K562 (cell line): ENCODE results near the gene DLGAP1. TPM values are rescaled to one million over a fixed set of nuclear protein-coding genes. Genes with fewer than 3 reads are reported as not detected.

Source experiments
- ATAC-seq: fragments of 200-7000 bp; cut with Tn5 transposase; 3 replicates; pipeline ENCODE4 v1.9.1; 2020; ENCODE audit warnings: moderate library complexity
- BruUV-seq: library from RNA; stranded (reverse); fragments of 400-500 nt; replicated peaks from 2 replicates; lab custom pipeline; 2021; lab: Mats Ljungman, UMichigan
- CTCF ChIA-PET: fragments of 300-600 bp; formaldehyde crosslinking; extraction: SDS; loops from one replicate; lab custom pipeline; 2021; ENCODE audit warnings: low intra/inter-chr PET ratio; lab: Yijun Ruan, JAX
- POLR2A ChIA-PET: fragments of 300-600, 350-650 bp; sonication (Branson Sonifier 250); formaldehyde crosslinking; extraction: SDS; loops from one replicate; lab custom pipeline; 2021; ENCODE audit warnings: antibody characterized with exemption, inconsistent platforms; lab: Yijun Ruan, JAX
- DNase-seq, 4 experiments: peaks; one replicate each; pipeline versions ENCODE4 v3.0.0 to v3.0.0-alpha.2; 2011 to 2018; ENCODE audit warnings: low spot score in 3 of 4, mixed read lengths in 3 of 4; ENCODE audit errors: extremely low read depth in 1 of 4
- FAIRE-seq: peaks from 2 replicates; lab custom pipeline; 2011; peaks lifted over from hg19 to GRCh38; lab: Jason Lieb, UNC
- H2AFZ ChIP-seq: 2 replicates; pipeline ENCODE4 v1.6.0; 2011; ENCODE audit warnings: low read depth, low read length, control low read depth, inconsistent platforms
- H3K27ac ChIP-seq: fragments of 200-600 bp; 3 replicates; pipeline ENCODE4 v1.8.0; 2011; ENCODE audit warnings: low read depth, mild to moderate bottlenecking, control low read depth, inconsistent platforms, low read length, moderate library complexity, mixed read lengths; ENCODE audit errors: extremely low read depth
- H3K27me3 ChIP-seq, 2 experiments: fragments of 300-600 bp in 1 of 2; 2 replicates in 1 of 2; 3 replicates in 1 of 2; pipeline versions ENCODE4 v1.6.0 to v1.8.0; 2011; ENCODE audit warnings: inconsistent platforms in 2 of 2, low read length in 2 of 2, mild to moderate bottlenecking in 1 of 2, mixed read lengths in 1 of 2, moderate library complexity in 1 of 2; ENCODE audit not compliant: control insufficient read depth in 2 of 2, insufficient read depth in 2 of 2
- H3K36me3 ChIP-seq: fragments of 300-600 bp; 3 replicates; pipeline ENCODE4 v1.8.0; 2011; ENCODE audit warnings: mild to moderate bottlenecking, low read length, inconsistent platforms; ENCODE audit not compliant: control insufficient read depth, insufficient read depth
- H3K4me1 ChIP-seq, 2 experiments: fragments of 200-600 bp in 1 of 2; replicated peaks in 1 of 2; 2 replicates in 1 of 2; 3 replicates in 1 of 2; pipeline versions ENCODE4 v1.5.1 to v1.8.0; 2011; ENCODE audit warnings: inconsistent platforms in 2 of 2, low read length in 2 of 2, mild to moderate bottlenecking in 1 of 2, mixed read lengths in 1 of 2, moderate library complexity in 1 of 2; ENCODE audit not compliant: control insufficient read depth in 2 of 2, insufficient read depth in 2 of 2
- H3K4me2 ChIP-seq: 2 replicates; pipeline ENCODE4 v1.6.1; 2011; ENCODE audit warnings: low read length, control low read depth, inconsistent platforms, mixed read lengths; ENCODE audit not compliant: insufficient read depth
- H3K4me3 ChIP-seq: fragments of 200-600 bp; sonication (generic), shearing (Covaris generic); 2 replicates; pipeline ENCODE4 v1.5.1; 2016; ENCODE audit warnings: control low read depth, inconsistent platforms
- H3K79me2 ChIP-seq: fragments of 200-600 bp; 3 replicates; pipeline ENCODE4 v1.8.0; 2011; ENCODE audit warnings: low read length, inconsistent platforms; ENCODE audit not compliant: control insufficient read depth, insufficient read depth
- H3K9ac ChIP-seq, 2 experiments: 2 replicates each; pipeline versions ENCODE4 v1.6.0 to v1.6.1; 2011; ENCODE audit warnings: low read depth in 2 of 2, low read length in 2 of 2, control low read depth in 1 of 2, inconsistent platforms in 1 of 2, mild to moderate bottlenecking in 1 of 2, mixed read lengths in 1 of 2; ENCODE audit not compliant: insufficient read depth in 1 of 2
- H3K9me1 ChIP-seq: one replicate; pipeline ENCODE4 v1.6.0; 2011; ENCODE audit warnings: inconsistent platforms, mild to moderate bottlenecking, low read length, moderate library complexity; ENCODE audit not compliant: control insufficient read depth, insufficient read depth
- H3K9me3 ChIP-seq: replicated peaks from 2 replicates; pipeline ENCODE4 v1.5.1; 2011; ENCODE audit warnings: low read depth, low read length, inconsistent platforms; ENCODE audit not compliant: control insufficient read depth, insufficient read depth
- H4K20me1 ChIP-seq: replicated peaks from 2 replicates; pipeline ENCODE4 v1.6.1; 2011; ENCODE audit warnings: low read length, inconsistent platforms, mixed read lengths; ENCODE audit not compliant: control insufficient read depth, insufficient read depth
- CREB5 ChIP-seq: fragments of 250-450 bp; sonication (Bioruptor Pico); IDR thresholded peaks from 2 replicates; pipeline ENCODE4 v1.5.0; 2020; ENCODE audit warnings: mild to moderate bottlenecking
- GTF2E2 ChIP-seq: fragments of 200-800 bp; sonication (Bioruptor generic); IDR thresholded peaks from 2 replicates; pipeline ENCODE4 v1.6.1; 2016; ENCODE audit warnings: missing genetic modification characterization, missing compliant biosample characterization
- HDAC1 ChIP-seq, 2 experiments: fragments of 450-650 bp; IDR thresholded peaks; 2 replicates each; pipeline ENCODE4 v1.6.1; 2016 to 2017; ENCODE audit warnings: inconsistent platforms in 1 of 2, mild to moderate bottlenecking in 1 of 2, moderate library complexity in 1 of 2
- KLF16 ChIP-seq: IDR thresholded peaks from 2 replicates; pipeline ENCODE4 v1.6.1; 2016; ENCODE audit warnings: antibody characterized with exemption
- RFX1 ChIP-seq: fragments of 450-650 bp; IDR thresholded peaks from 2 replicates; pipeline ENCODE4 v1.6.1; 2016; ENCODE audit warnings: mild to moderate bottlenecking, moderate library complexity
- RHOXF2B ChIP-seq: fragments of 250-450 bp; sonication (Bioruptor Pico); conservative IDR thresholded peaks from 2 replicates; pipeline ENCODE4 v1.5.1; 2021
- SIX5 ChIP-seq, 2 experiments: IDR thresholded peaks; 2 replicates each; pipeline ENCODE4 v1.6.1; 2011; ENCODE audit warnings: low read length in 2 of 2, borderline replicate concordance in 1 of 2, low read depth in 1 of 2, mild to moderate bottlenecking in 1 of 2, moderate library complexity in 1 of 2; ENCODE audit not compliant: insufficient read depth in 1 of 2
- USF1 ChIP-seq: sonication (generic); formaldehyde crosslinking; IDR thresholded peaks from 2 replicates; pipeline ENCODE4 v1.9.0; 2022; ENCODE audit warnings: mild to moderate bottlenecking, missing genetic modification reagents
- ZFP91 ChIP-seq: sonication (generic); formaldehyde crosslinking; IDR thresholded peaks from 2 replicates; pipeline ENCODE4 v1.8.0; 2022; ENCODE audit warnings: mild to moderate bottlenecking, missing genetic modification reagents
- ZNF398 ChIP-seq: fragments of 250-450 bp; sonication (Bioruptor Pico); IDR thresholded peaks from 2 replicates; pipeline ENCODE4 v1.8.0; 2021; ENCODE audit warnings: moderate library complexity, mild to moderate bottlenecking, inconsistent platforms
- WGBS: fragments of 100-300 bp; shearing (Covaris generic); methylation state at CpG from one replicate; pipeline ENCODE4 v1.1.6; 2016; ENCODE audit warnings: low coverage, mixed read lengths; ENCODE audit not compliant: insufficient coverage; ENCODE audit errors: missing lambda C conversion rate; 5-methylcytosine and 5-hydroxymethylcytosine counted together
- in situ Hi-C: fragments of 300-500 bp; cut with MboI; formaldehyde crosslinking; loops from 4 replicates; pipeline ENCODE4 v1.15.0; 2018; ENCODE audit warnings: inconsistent platforms, mixed read lengths
- intact Hi-C: fragments of 100-400 bp; cut with micrococcal nuclease; formaldehyde crosslinking; loops from 2 replicates; pipeline ENCODE4 v1.14.2; 2022
- polyA plus RNA-seq, 8 experiments: library from polyadenylated mRNA; depleted of rRNA in 4 of 8; stranded (reverse) in 5 of 8; unstranded in 3 of 8; fragments of >200 nt; fragmentation: Nextera tagmentation in 2 of 8; fragmentation: Illumina TruSeq in 1 of 8; extraction: Ambion mirVana in 2 of 8; extraction: Trizol in 1 of 8; gene quantifications; 2 replicates each; pipeline versions ENCODE4 v1.2.1 to v1.2.3, GENCODE V29; 2011 to 2014; ENCODE audit warnings: inconsistent platforms in 1 of 8, missing spikeins in 1 of 8
- total RNA-seq, 7 experiments: library from RNA; depleted of rRNA in 6 of 7; stranded (reverse); fragments of >200 nt in 6 of 7; fragmentation: Illumina TruSeq in 2 of 7; extraction: Trizol in 2 of 7; gene quantifications; 2 replicates each; pipeline versions ENCODE4 v1.2.1 to v1.2.3, GENCODE V29; 2011 to 2021; ENCODE audit warnings: low replicate concordance in 1 of 7

DLGAP1 gene
- total and polyA plus RNA-seq, 9 of the 15 experiments (the other 6 are each of a cell fraction or from before 2014, with no cell fraction given), result 0.04 to 0.22 (median 0.08) TPM

GRCh38 chr18:3761266-3761665 is 693.8 kb downstream of the DLGAP1 start:
- Histone ChIP-seq H3K4me2 (no peak overlapping the region), H3K27me3 (peaks cover 17 to 18% of the 10 kb centered on the region in 2 experiments; a peak in 3 of 5 replicates), H3K79me2 (no peaks in the 10 kb centered on the region), H3K9me3 (no peaks in the 10 kb centered on the region), H3K36me3 (no peaks in the 10 kb centered on the region), H4K20me1 (no peaks in the 10 kb centered on the region), H3K4me1 (no peaks in the 10 kb centered on the region), H3K4me3 (no peak overlapping the region), H3K9me1 (no peaks in the 10 kb centered on the region), H2AFZ (no peak overlapping the region), H3K9ac (no peak overlapping the region), H3K27ac (no peak overlapping the region)
- in situ Hi-C loops, result no loop called here
- TF ChIP-seq ZFP91 (CRISPR knock-in tag), result no peak
- TF ChIP-seq HDAC1 (IDR thresholded peaks at IDR 0.05), result no peak
- WGBS, result 0% methylated on average over 4 of the region's 4 CpGs
- ATAC-seq, result no peak
- FAIRE-seq, result no peak
- POLR2A ChIA-PET, result interaction anchor here (1.2 to 1.4 kb wide), 2 partner anchors 10 to 33 kb away, joined by 3 to 4 read pairs; no protein-coding TSS in a partner anchor
- intact Hi-C loops, result no loop called here
- DNase-seq, result no peak
- CTCF ChIA-PET, result no interaction called here
- no TSS peak for BruUV-seq

GRCh38 chr18:3760741-3761140 is 694.4 kb downstream of the DLGAP1 start:
- H4K20me1 ChIP-seq, result no peaks in the 10 kb centered on the region
- BruUV-seq, result no TSS peak
- H3K4me2 ChIP-seq, result no peak overlapping the region
- no peaks in the 10 kb centered on the region for H3K9me3 ChIP-seq
- in situ Hi-C loops, result no loop called here
- no peak overlapping the region for H2AFZ ChIP-seq
- POLR2A ChIA-PET, result interaction anchor here (1.2 kb wide), 1 partner anchor 34 kb away, joined by 3 read pairs; no protein-coding TSS in a partner anchor
- CTCF ChIA-PET, result no interaction called here
- ATAC-seq (no peak), FAIRE-seq (no peak), DNase-seq (no peak)
- under 1% methylated on average over 7 of the region's 7 CpGs for WGBS
- no peaks in the 10 kb centered on the region for H3K79me2 ChIP-seq
- no peaks in the 10 kb centered on the region for H3K9me1 ChIP-seq
- peaks cover 17 to 18% of the 10 kb centered on the region in 2 experiments; a peak in 3 of 5 replicates for H3K27me3 ChIP-seq
- no peak overlapping the region for H3K9ac ChIP-seq
- H3K4me1 ChIP-seq, result no peaks in the 10 kb centered on the region
- intact Hi-C loops, result no loop called here
- no peak overlapping the region for H3K4me3 ChIP-seq
- H3K36me3 ChIP-seq, result no peaks in the 10 kb centered on the region
- no peak overlapping the region for H3K27ac ChIP-seq
- TF ChIP-seq KLF16 (no peak), CREB5 (no peak), GTF2E2 (no peak), ZNF398 (CRISPR knock-in tag) (no peak), USF1 (CRISPR knock-in tag) (no peak), RHOXF2B (CRISPR knock-in tag) (no peak), SIX5 (IDR thresholded peaks at IDR 0.05; ENCODE audit: borderline replicate concordance in 1 of 2, insufficient read depth in 1 of 2, low read depth in 1 of 2, low read length in 2 of 2) (no peak), RFX1 (no peak)
